HG02642 (cell line): ENCODE measurements around the gene EFCAB13.

Source experiments
- ATAC-seq: cut with Tn5 transposase; IDR thresholded peaks from one replicate; pipeline ENCODE4 v1.9.1; 2021; ENCODE audit warnings: mild to moderate bottlenecking; ENCODE audit not compliant: unreplicated experiment, poor library complexity

Gene EFCAB13

GRCh38 chr17:47292206-47292605 lies 31.5 kb upstream of the EFCAB13 start:
- ATAC-seq: no peak

DNA sequence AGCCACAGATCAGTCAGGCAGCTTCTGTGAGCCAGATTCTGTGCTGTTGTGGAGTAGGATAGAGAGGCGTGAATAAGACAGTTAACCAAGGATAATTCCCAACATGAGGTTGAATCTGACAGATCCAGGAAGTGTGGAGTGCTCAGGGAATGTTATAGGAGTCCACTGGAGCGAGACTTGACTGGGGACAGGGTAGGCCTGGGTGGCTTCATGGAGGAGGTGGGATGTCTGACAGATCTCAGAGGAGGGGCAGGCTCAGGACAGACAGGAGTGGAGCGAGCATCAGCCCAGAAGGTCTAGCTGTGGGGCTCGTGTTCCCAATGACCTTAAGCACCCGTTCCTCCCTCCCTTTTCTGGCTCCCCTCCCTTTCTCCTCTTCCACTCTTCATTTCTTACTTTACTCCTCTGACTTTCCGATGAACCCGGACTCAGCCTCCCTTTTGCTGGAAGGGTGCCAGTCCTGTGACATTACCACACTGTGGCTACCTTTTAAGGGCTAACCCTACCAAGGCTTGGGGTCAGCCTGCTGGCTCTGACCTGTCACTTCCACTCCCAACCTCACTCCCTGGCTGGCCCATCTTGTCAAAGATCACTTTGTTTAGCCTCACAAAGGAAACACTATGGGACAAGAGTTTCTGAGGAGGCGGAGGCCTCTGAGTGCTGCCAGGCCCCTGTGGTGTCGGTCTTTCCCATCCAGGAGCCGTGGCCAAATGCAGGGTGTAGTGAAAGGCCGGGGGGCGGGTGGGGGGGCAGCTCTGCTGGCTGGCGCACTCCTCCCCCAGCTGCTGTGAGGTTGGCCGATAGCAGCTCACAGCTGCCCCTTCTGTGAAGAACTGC lies 28.5 kb upstream of the EFCAB13 start:
- ATAC-seq: no peak

- ATAC-seq: no peak
Measured at GRCh38 chr17:47295874-47296255, 27.9 kb upstream of the EFCAB13 start.

GRCh38 chr17:47297661-47298400 lies 25.9 kb upstream of the EFCAB13 start:
- no peak for ATAC-seq

- ATAC-seq: no peak
Measured at GRCh38 chr17:47298712-47299111, 25.0 kb upstream of the EFCAB13 start.

GRCh38 chr17:47299239-47299910 lies 24.4 kb upstream of the EFCAB13 start:
- no peak for ATAC-seq

DNA sequence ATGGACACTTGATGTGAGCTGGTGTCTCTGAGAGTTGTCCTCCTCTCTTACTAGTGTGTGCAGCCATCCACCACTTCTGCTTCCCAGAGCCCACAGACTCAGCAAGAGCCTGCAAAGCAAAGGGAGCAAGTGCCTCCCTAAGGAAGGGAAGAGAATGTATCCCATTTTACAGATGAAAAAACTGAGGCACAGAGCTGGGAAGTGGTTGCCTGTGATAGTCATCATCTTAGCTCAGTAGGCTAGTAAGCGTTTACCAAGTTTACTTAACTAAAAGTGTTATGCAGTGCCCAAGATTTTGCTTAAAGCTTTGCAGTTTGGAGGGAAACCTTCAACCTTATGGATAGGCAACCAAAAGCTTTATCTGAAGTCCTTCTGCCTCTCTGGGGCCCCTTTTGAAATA lies 23.0 kb upstream of the EFCAB13 start:
- no peak for ATAC-seq

- ATAC-seq: no peak
Measured at GRCh38 chr17:47301161-47301560, 22.6 kb upstream of the EFCAB13 start.

GRCh38 chr17:47301831-47302230 lies 21.9 kb upstream of the EFCAB13 start:
- no peak for ATAC-seq

GRCh38 chr17:47304186-47304585 lies 19.6 kb upstream of the EFCAB13 start:
- ATAC-seq: no peak

DNA sequence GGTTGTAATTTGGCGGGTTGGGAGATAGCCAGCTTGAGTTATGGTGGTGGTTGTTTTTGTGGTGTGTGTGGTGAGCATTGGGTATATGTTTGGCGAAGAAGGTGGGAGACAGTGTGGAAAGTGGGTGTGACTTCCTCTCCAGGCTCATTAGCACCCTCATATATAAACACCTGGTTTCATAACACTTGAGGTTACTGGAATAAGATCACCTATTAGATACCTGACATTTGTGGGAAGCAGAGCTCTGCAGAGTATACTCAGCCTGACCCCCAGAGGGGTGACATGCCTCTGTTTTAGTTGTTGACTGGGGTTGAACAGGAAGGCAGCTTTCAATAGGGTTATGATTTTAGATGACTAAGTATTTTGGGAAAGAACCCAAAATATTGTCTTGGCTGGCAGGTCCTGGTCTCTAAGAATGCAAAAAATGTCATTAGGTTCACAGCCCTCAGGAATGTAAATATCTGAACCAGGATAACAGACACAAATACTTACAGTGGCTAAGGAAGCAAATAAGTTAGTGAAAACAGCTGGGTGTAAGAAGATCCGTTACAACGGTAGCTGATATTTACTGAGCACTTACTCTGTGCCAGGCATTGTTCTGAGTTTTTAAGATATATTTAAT lies 18.3 kb upstream of the EFCAB13 start:
- no peak for ATAC-seq

- ATAC-seq: no peak
Measured at GRCh38 chr17:47310186-47310733, 13.5 kb upstream of the EFCAB13 start.

- ATAC-seq: no peak
Measured at GRCh38 chr17:47311420-47311819, 12.3 kb upstream of the EFCAB13 start.

DNA sequence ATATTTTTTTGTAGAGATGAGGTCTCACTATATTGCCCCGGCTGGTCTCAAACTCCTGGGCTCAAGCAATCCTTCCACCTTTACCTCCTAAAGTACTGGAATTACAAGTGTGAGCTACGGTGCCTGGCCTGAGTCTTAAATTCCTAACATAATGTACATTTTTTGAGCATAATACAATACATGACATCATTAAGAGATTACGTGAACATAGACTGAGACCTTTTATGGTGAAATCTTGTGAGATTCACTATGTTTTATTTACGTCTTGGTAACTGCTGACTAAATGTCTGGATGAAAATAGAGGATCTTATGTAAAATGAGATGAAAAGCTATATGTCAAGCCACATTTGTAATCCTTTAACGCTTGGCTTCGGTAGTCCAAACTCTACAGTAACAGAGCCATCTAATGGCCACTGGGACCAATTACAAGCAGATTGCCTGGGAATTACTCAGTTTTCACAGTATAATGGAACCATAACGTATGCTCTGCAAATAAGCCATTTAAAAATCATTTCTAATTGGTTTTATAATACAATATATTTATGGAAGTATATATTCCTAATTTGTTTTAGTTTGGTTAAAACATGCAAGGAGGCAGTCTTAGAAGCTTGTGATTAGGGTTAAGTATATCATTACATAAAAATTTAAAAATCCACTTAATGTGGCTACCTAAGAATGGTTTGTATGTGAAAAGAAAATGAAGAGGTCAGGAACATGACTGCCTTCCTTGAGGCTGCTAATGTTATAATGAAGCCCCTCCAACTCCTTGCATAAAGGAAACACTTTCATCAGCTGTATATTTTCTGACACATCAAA lies 8.1 kb upstream of the EFCAB13 start:
- ATAC-seq: no peak

- no peak for ATAC-seq
Measured at GRCh38 chr17:47316311-47316710, 7.4 kb upstream of the EFCAB13 start.

DNA sequence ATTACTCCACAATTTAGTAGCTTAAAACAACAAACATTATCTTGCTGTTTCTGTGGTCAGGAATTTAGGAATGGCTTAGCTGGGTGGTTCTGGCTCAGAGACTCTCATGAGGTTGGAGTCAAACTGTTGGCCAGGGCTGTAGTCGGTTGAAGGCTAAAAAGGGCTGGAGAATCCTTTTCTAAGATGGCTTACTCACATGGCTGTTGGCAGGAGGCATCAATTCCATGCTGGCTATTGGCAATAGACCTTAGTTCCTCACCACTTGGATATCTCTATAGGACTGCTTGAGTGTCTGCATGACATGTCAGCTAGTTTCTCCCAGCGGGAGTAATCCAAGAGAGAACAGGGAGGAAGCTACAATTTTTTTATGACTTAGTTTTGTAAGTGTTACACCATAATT lies 6.6 kb upstream of the EFCAB13 start:
- ATAC-seq: no peak

DNA sequence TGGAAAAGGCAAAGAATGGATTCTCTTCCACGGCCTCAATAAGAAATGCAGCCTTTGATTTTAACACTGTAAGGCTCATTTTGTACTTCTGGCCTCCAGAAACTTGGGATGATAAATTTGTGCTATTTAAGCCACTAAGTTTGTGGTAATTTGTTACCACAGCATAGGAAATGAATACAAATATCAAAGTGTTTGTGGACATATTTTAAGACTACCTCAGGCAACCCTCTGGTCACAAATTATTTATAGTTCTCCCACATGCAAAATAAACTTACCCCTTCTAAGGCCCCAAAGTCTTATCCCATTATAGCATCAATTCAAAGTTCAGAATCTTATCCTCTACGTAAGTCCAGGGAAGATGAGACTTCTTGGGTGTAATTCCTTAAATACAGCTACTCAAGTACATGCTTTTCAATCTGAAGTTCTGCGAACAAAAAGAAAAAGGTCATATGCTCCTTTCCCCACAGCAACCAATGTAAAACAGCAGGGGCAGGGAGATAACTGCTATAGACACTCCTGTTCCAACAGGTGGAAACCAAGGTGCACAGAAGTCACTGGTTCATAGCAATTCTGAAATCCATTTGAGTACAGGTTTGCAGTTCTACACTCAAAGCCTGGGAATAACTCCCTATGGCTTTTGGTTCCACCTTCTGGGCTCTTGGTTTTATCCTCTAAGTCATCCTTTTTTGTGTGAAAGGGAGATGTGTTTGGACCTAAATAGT lies 5.4 kb upstream of the EFCAB13 start:
- no peak for ATAC-seq

DNA sequence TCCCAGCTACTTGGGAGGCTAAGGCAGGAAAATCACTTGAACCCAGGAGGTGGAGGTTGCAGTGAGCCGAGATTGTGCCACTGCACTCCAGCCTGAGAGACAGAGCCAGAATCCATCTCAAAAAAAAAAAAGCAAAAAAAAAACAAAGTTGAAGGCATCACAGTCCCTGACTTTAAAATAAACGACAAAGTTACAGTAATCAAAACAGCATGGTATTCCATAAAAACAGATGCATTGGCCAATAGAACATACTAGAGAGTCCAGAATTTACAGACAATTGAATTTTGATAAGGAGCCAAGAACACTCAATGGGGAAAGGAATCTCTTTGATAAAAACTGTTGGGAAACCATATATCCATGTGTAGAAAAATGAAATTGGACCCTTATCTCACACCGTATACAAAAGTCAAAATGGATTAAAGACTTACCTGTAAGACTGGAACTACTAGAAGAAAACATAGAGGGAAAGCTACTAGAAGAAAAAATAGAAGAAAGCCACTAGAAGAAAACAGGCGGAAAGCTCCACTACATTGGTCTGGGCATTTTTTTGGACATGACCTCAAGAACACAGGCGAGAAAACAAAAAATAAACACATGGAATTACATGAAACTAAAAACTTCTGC lies 2.8 kb upstream of the EFCAB13 start:
- no peak for ATAC-seq
